Pancreas (tissue), 10 donors: Measurements from ENCODE around the gene OCEL1. TPM values are rescaled to one million over a fixed set of nuclear protein-coding genes. Genes with fewer than 3 reads are reported as not detected.

Source experiments
- ATAC-seq, 4 donors: fragments of 200-7000 bp; cut with Tn5 transposase; one replicate each; pipeline versions ENCODE4 v1.8.0 to v1.9.1; 2020; ENCODE audit warnings: mild to moderate bottlenecking in 4 of 4, moderate library complexity in 4 of 4
- DNase-seq, 6 donors: peaks; one replicate each; pipeline ENCODE4 v3.0.0-alpha.2; 2020
- FAIRE-seq: peaks from 2 replicates; lab custom pipeline; 2012; peaks lifted over from hg19 to GRCh38; lab: Jason Lieb, UNC
- H3K27ac ChIP-seq, 4 donors: fragments of 200-600 bp; sonication (generic); 1 replicate in 3 of 4; 2 replicates in 1 of 4; pipeline versions ENCODE4 v1.5.0 to v1.8.0; 2020
- H3K27me3 ChIP-seq, 4 donors: fragments of 200-600 bp; one replicate each; pipeline ENCODE4 v1.8.0; 2021
- H3K36me3 ChIP-seq, 3 donors: fragments of 200-600 bp; sonication (generic) in 1 of 3; one replicate each; pipeline versions ENCODE4 v1.5.0 to v1.8.0; 2020 to 2021
- H3K4me1 ChIP-seq, 3 donors: fragments of 200-600 bp; one replicate each; pipeline ENCODE4 v1.8.0; 2021
- H3K4me3 ChIP-seq, 4 donors: fragments of 200-600 bp; sonication (generic) in 2 of 4; one replicate each; pipeline versions ENCODE4 v1.5.0 to v1.8.0; 2020 to 2021
- H3K9me3 ChIP-seq, 4 donors: fragments of 200-600 bp; one replicate each; pipeline ENCODE4 v1.8.0; 2021
- CTCF ChIP-seq, 4 donors: fragments of 200-600 bp; sonication (generic) in 3 of 4; IDR thresholded peaks; one replicate each; pipeline versions ENCODE4 v1.5.0 to v1.8.0; 2021; ENCODE audit warnings: antibody characterized with exemption in 4 of 4
- WGBS, 2 donors: extraction: QIAGEN DNeasy Blood & Tissue Kit; methylation state at CpG; one replicate each; pipeline ENCODE4 v1.1.7; 2013; 5-methylcytosine and 5-hydroxymethylcytosine counted together
- intact Hi-C, 3 donors: fragments of 100-400 bp; cut with DNase I; formaldehyde crosslinking; loops; one replicate each; pipeline versions ENCODE4 v1.11.1 to v1.14.2; 2022
- polyA plus RNA-seq, 2 donors: library from polyadenylated mRNA; stranded (reverse); fragments of 200-250 nt; gene quantifications; one replicate each; pipeline ENCODE4 v1.2.3, GENCODE V29; 2013
- total RNA-seq, 6 donors: library from RNA; stranded (reverse); fragmentation: NEBNext Ultra II Directional in 4 of 6; extraction: Animal tissue kit (Norgen Biotek cat#: 25700) in 4 of 6; gene quantifications; one replicate each; pipeline versions ENCODE4 v1.2.1 to v1.2.4, GENCODE V29; 2021 to 2023
- donor health status: healthy with polysubstance abuse.
- donor health status: DM: no; HTN: no; CAD: no; lungs with moderate emphysema.
- donor health status: DM: no; HTN: no; CAD: no.
- donor health status: control.
- donor health status: control.
- donor health status: Bipolar disorder and iron deficiency.
- donor health status: DM: yes; HTN: yes; CAD: no.
- donor health status: DM: no; HTN: no; CAD: no.
- donor health status: DM: no; HTN: no; CAD: no.
- donor health status: DM: yes; HTN: yes; CAD: no.

The OCEL1 gene
- total and polyA plus RNA-seq, 8 donors, result 13.4 to 28.4 (median 18.1) TPM

GRCh38 chr19:17236811-17237543, 11.0 kb downstream of the OCEL1 start:
- WGBS, 2 donors, result 79 to 81% methylated on average over 18 of the region's 18 CpGs
- intact Hi-C loops, result no loop called here
- FAIRE-seq (no peak), DNase-seq (peak in 1 of 6 donors; percentile 59), ATAC-seq (no peak)
- Histone ChIP-seq H3K4me1 (peaks cover 5 to 21% (median 9%) of the 10 kb centered on the region in 3 donors), H3K27ac (no peak overlapping the region), H3K4me3 (no peak overlapping the region), H3K36me3 (peaks cover 0 to 19% (median 7%) of the 10 kb centered on the region in 3 donors), H3K27me3 (no peaks in the 10 kb centered on the region), H3K9me3 (no peaks in the 10 kb centered on the region)
- TF ChIP-seq CTCF (IDR thresholded peaks at IDR 0.05), result no peak

GRCh38 chr19:17237747-17238706, 12.0 kb downstream of the OCEL1 start:
- FAIRE-seq (no peak), DNase-seq (no peak), ATAC-seq (no peak)
- no peak overlapping the region for H3K27ac ChIP-seq
- H3K27me3 ChIP-seq, result no peaks in the 10 kb centered on the region
- WGBS, 2 donors, result 88 to 94% methylated on average over 13 of the region's 13 CpGs
- intact Hi-C loops, result no loop called here
- peaks cover 9 to 26% (median 11%) of the 10 kb centered on the region in 3 donors for H3K4me1 ChIP-seq
- H3K9me3 ChIP-seq, result no peaks in the 10 kb centered on the region
- no peak for TF ChIP-seq CTCF (IDR thresholded peaks at IDR 0.05)
- peaks cover 0 to 9% (median 0%) of the 10 kb centered on the region in 3 donors for H3K36me3 ChIP-seq
- no peak overlapping the region for H3K4me3 ChIP-seq

- no peaks in the 10 kb centered on the region for H3K27me3 ChIP-seq
- H3K4me1 ChIP-seq, result peaks cover 9 to 24% (median 14%) of the 10 kb centered on the region in 3 donors
- DNase-seq, result peak in 1 of 6 donors; percentile 26
- H3K36me3 ChIP-seq, result peaks cover 0 to 8% (median 0%) of the 10 kb centered on the region in 3 donors
- H3K4me3 ChIP-seq, result no peak overlapping the region
- H3K27ac ChIP-seq, result peak overlapping the region in 3 of 4 donors; percentile 8 to 37 (median 15)
- FAIRE-seq, result no peak
- no peak for TF ChIP-seq CTCF (IDR thresholded peaks at IDR 0.05)
- intact Hi-C loops, result no loop called here
- ATAC-seq, result peak in 1 of 4 donors; percentile 1
- 37 to 38% methylated on average over 24 of the region's 24 CpGs for WGBS, 2 donors
- H3K9me3 ChIP-seq, result no peaks in the 10 kb centered on the region
Measured at GRCh38 chr19:17240062-17240752, 14.2 kb downstream of the OCEL1 start.

GRCh38 chr19:17240826-17241399, 14.9 kb downstream of the OCEL1 start:
- Histone ChIP-seq H3K4me3 (no peak overlapping the region), H3K27me3 (no peaks in the 10 kb centered on the region), H3K4me1 (peaks cover 9 to 21% (median 14%) of the 10 kb centered on the region in 3 donors), H3K9me3 (no peaks in the 10 kb centered on the region), H3K27ac (peak overlapping the region in 2 of 4 donors; percentile 15 to 37), H3K36me3 (peaks cover 0 to 8% (median 0%) of the 10 kb centered on the region in 3 donors)
- no peak for FAIRE-seq
- WGBS, 2 donors, result 95 to 96% methylated on average over 6 of the region's 6 CpGs
- intact Hi-C loops, result no loop called here
- no peak for ATAC-seq
- no peak for DNase-seq
- TF ChIP-seq CTCF (IDR thresholded peaks at IDR 0.05), result no peak
